IMR-90 (cell line): ENCODE data around the gene DRC3. TPM values are rescaled to one million over a fixed set of nuclear protein-coding genes. Genes with fewer than 3 reads are reported as not detected.

Experiments
- ATAC-seq: fragments of 200-7000 bp; cut with Tn5 transposase; 2 replicates; pipeline ENCODE4 v1.9.1; 2020; ENCODE audit warnings: low read depth, mild to moderate bottlenecking, moderate library complexity
- BruUV-seq: library from RNA; stranded (reverse); fragments of 400-500 nt; replicated peaks from 2 replicates; lab custom pipeline; 2021; lab: Mats Ljungman, UMichigan
- CTCF ChIA-PET: fragments of 300-600 bp; formaldehyde crosslinking; extraction: SDS; loops from one replicate; lab custom pipeline; 2021; ENCODE audit warnings: antibody characterized with exemption; lab: Yijun Ruan, JAX
- POLR2A ChIA-PET: fragments of 300-600 bp; sonication (Branson Sonifier 250); formaldehyde crosslinking; loops from one replicate; lab custom pipeline; 2022; ENCODE audit warnings: antibody characterized with exemption; ENCODE audit not compliant: unreplicated experiment; lab: Charles Lee
- DNase-seq: peaks from one replicate; pipeline ENCODE4 v3.0.0; 2013
- H2AFZ ChIP-seq: replicated peaks from 2 replicates; pipeline ENCODE3; 2013; ENCODE audit warnings: low read length, mild to moderate bottlenecking; ENCODE audit not compliant: poor library complexity
- H2AK5ac ChIP-seq: 2 replicates; pipeline ENCODE4 v1.6.1; 2013; ENCODE audit warnings: low read depth, low read length, inconsistent platforms
- H2AK9ac ChIP-seq: replicated peaks from 2 replicates; pipeline ENCODE3; 2013; ENCODE audit warnings: mild to moderate bottlenecking, low read depth, low read length, moderate library complexity; ENCODE audit not compliant: poor library complexity
- H2BK120ac ChIP-seq: 2 replicates; pipeline ENCODE4 v1.6.1; 2013; ENCODE audit warnings: low read depth, low read length, inconsistent platforms
- H2BK15ac ChIP-seq: 3 replicates; pipeline ENCODE4 v1.6.1; 2013; ENCODE audit warnings: low read depth, low read length, inconsistent platforms
- H2BK20ac ChIP-seq: 2 replicates; pipeline ENCODE4 v1.6.1; 2013; ENCODE audit warnings: low read depth, mild to moderate bottlenecking, inconsistent platforms, low read length, moderate library complexity
- H2BK5ac ChIP-seq: 2 replicates; pipeline ENCODE4 v1.6.1; 2013; ENCODE audit warnings: mild to moderate bottlenecking, low read depth, low read length, inconsistent platforms; ENCODE audit not compliant: poor library complexity, severe bottlenecking
- H3K14ac ChIP-seq: replicated peaks from 2 replicates; pipeline ENCODE4 v1.6.1; 2013; ENCODE audit warnings: low read depth, low read length, inconsistent platforms
- H3K18ac ChIP-seq: 2 replicates; pipeline ENCODE4 v1.6.1; 2013; ENCODE audit warnings: low read depth, low read length, control low read depth
- H3K23ac ChIP-seq: 2 replicates; pipeline ENCODE4 v1.6.1; 2013; ENCODE audit warnings: low read depth, low read length, inconsistent platforms
- H3K27ac ChIP-seq: 2 replicates; pipeline ENCODE4 v1.5.1; 2013; ENCODE audit warnings: mild to moderate bottlenecking, control low read depth, low read length; ENCODE audit not compliant: insufficient read depth
- H3K27me3 ChIP-seq: 2 replicates; pipeline ENCODE4 v1.6.1; 2013; ENCODE audit warnings: low read length; ENCODE audit not compliant: control insufficient read depth, insufficient read depth
- H3K36me3 ChIP-seq: 2 replicates; pipeline ENCODE4 v1.6.1; 2013; ENCODE audit warnings: low read length, mixed read lengths; ENCODE audit not compliant: control insufficient read depth, insufficient read depth
- H3K4ac ChIP-seq: 2 replicates; pipeline ENCODE4 v1.6.1; 2013; ENCODE audit warnings: low read depth, low read length, inconsistent platforms
- H3K4me1 ChIP-seq: 2 replicates; pipeline ENCODE4 v1.6.1; 2013; ENCODE audit warnings: low read length, mixed read lengths; ENCODE audit not compliant: control insufficient read depth, insufficient read depth
- H3K4me2 ChIP-seq: 2 replicates; pipeline ENCODE4 v1.6.1; 2013; ENCODE audit warnings: low read depth, mild to moderate bottlenecking, control low read depth, low read length, moderate library complexity
- H3K4me3 ChIP-seq: 2 replicates; pipeline ENCODE4 v1.5.1; 2013; ENCODE audit warnings: low read depth, mild to moderate bottlenecking, control low read depth, low read length, moderate library complexity; ENCODE audit not compliant: insufficient read depth
- H3K56ac ChIP-seq: 2 replicates; pipeline ENCODE4 v1.6.1; 2013; ENCODE audit warnings: low read length, inconsistent platforms; ENCODE audit not compliant: insufficient read depth; ENCODE audit errors: extremely low read depth
- H3K79me1 ChIP-seq, 2 experiments: 2 replicates each; pipeline ENCODE4 v1.6.1; 2013; ENCODE audit warnings: low read length in 2 of 2, inconsistent platforms in 1 of 2, low read depth in 1 of 2
- H3K9ac ChIP-seq: 2 replicates; pipeline ENCODE4 v1.6.1; 2013; ENCODE audit warnings: low read depth, low read length, control low read depth
- H3K9me1 ChIP-seq: 2 replicates; pipeline ENCODE4 v1.6.1; 2013; ENCODE audit warnings: low read length, inconsistent platforms; ENCODE audit not compliant: insufficient read depth
- H3K9me3 ChIP-seq: 2 replicates; pipeline ENCODE4 v1.6.1; 2013; ENCODE audit warnings: low read length; ENCODE audit not compliant: control insufficient read depth, insufficient read depth
- H4K20me1 ChIP-seq: 2 replicates; pipeline ENCODE4 v1.6.1; 2013; ENCODE audit warnings: low read length, inconsistent platforms; ENCODE audit not compliant: insufficient read depth
- H4K5ac ChIP-seq: 2 replicates; pipeline ENCODE4 v1.6.1; 2013; ENCODE audit warnings: mild to moderate bottlenecking, low read depth, low read length, control low read depth
- H4K8ac ChIP-seq, 2 experiments: 2 replicates each; pipeline ENCODE4 v1.6.1; 2013; ENCODE audit warnings: low read depth in 2 of 2, low read length in 2 of 2, control low read depth in 1 of 2, inconsistent platforms in 1 of 2
- H4K91ac ChIP-seq: 2 replicates; pipeline ENCODE4 v1.6.1; 2013; ENCODE audit warnings: low read depth, low read length, inconsistent platforms; ENCODE audit not compliant: insufficient read depth
- RCOR1 ChIP-seq: IDR thresholded peaks from 2 replicates; pipeline ENCODE4 v1.6.1; 2012; ENCODE audit warnings: mild to moderate bottlenecking, low read length, improper control_type of control experiment; ENCODE audit not compliant: insufficient replicate concordance
- WGBS, 2 experiments: methylation state at CpG; one replicate each; pipeline versions ENCODE4 v1.1.5 to v1.1.7; 2013; ENCODE audit warnings: missing lambda C conversion rate in 2 of 2; ENCODE audit not compliant: insufficient read length in 1 of 2; ENCODE audit errors: extremely low coverage in 2 of 2; 5-methylcytosine and 5-hydroxymethylcytosine counted together
- dilution Hi-C: fragments of 300-500 bp; cut with HindIII; formaldehyde crosslinking; loops from one replicate; pipeline ENCODE4 v1.14.3; 2018; ENCODE audit warnings: low sequenced_read_pairs; ENCODE audit not compliant: unreplicated experiment
- in situ Hi-C: fragments of 300-500 bp; cut with MboI; formaldehyde crosslinking; loops from 3 replicates; pipeline ENCODE4 v1.14.3; 2019; ENCODE audit warnings: low sequenced_read_pairs, inconsistent platforms, mixed read lengths
- intact Hi-C: fragments of 100-400 bp; cut with micrococcal nuclease; formaldehyde crosslinking; loops from 2 replicates; pipeline ENCODE4 v1.10.0; 2022
- polyA plus RNA-seq, 3 experiments: library from polyadenylated mRNA; depleted of rRNA; stranded (reverse); fragments of >200 nt; gene quantifications; 2 replicates each; pipeline ENCODE4 v1.2.3, GENCODE V29; 2012; ENCODE audit warnings: low replicate concordance in 1 of 3
- total RNA-seq: library from RNA; depleted of rRNA; stranded (reverse); fragments of >200 nt; gene quantifications from 2 replicates; pipeline ENCODE4 v1.2.3, GENCODE V29; 2012

DRC3 gene
- total and polyA plus RNA-seq, 2 of the 4 experiments (the other 2 are of a cell fraction): 0.55 to 0.72 TPM

- Histone ChIP-seq H3K9ac (no peak overlapping the region), H3K27me3 (no peaks in the 10 kb centered on the region), H2AK5ac (no peak overlapping the region; the same call in 1 of the 2 replicates), H3K4me1 (peaks cover 2% of the 10 kb centered on the region; the same call in 1 of the 2 replicates), H3K9me1 (peaks cover 2% of the 10 kb centered on the region; the same call in 1 of the 2 replicates), H2AFZ (peak overlapping the region; percentile 23), H3K18ac (no peak overlapping the region), H2AK9ac (no peak overlapping the region), H4K5ac (no peak overlapping the region), H3K79me1 (no peaks in the 10 kb centered on the region), H3K27ac (no peak overlapping the region), H3K23ac (no peak overlapping the region), H3K4me2 (no peak overlapping the region), H3K4ac (no peak overlapping the region), H3K9me3 (no peaks in the 10 kb centered on the region), H3K36me3 (no peaks in the 10 kb centered on the region), H4K91ac (no peak overlapping the region), H2BK20ac (no peak overlapping the region), H3K14ac (no peak overlapping the region), H3K56ac (no peak overlapping the region), H3K4me3 (no peak overlapping the region), H4K8ac (no peak overlapping the region), H2BK120ac (no peak overlapping the region), H4K20me1 (no peaks in the 10 kb centered on the region), H2BK5ac (no peak overlapping the region), H2BK15ac (no peak overlapping the region)
- DNase-seq: no peak
- in situ Hi-C loops: no loop called here
- POLR2A ChIA-PET: no interaction called here
- WGBS, 2 experiments: no CpG with 5 or more reads among the region's 2 CpGs
- intact Hi-C loops: no loop called here
- no peak for ATAC-seq
- CTCF ChIA-PET: interaction anchor here (0.5 to 1.3 kb wide), 2 partner anchors 13 to 50 kb away, joined by 3 to 5 read pairs; partner anchors contain the start of genes DRC3 and TOM1L2
- TF ChIP-seq RCOR1: no peak
- dilution Hi-C loops: no loop called here
- BruUV-seq: no TSS peak
Measured at GRCh38 chr17:17985153-17985552, 12.5 kb downstream of the DRC3 start.
